H9 (cell line): Measurements from ENCODE around the gene GH2. TPM values are rescaled to one million over a fixed set of nuclear protein-coding genes. Genes with fewer than 3 reads are reported as not detected.

Experiments
- DNase-seq: peaks from one replicate; pipeline ENCODE4 v3.0.0-alpha.2; 2017
- H2AFZ ChIP-seq: one replicate; pipeline ENCODE4 v1.6.1; 2013; ENCODE audit warnings: mild to moderate bottlenecking, low read length, control low read depth, moderate library complexity
- H2AK5ac ChIP-seq: 2 replicates; pipeline ENCODE4 v1.6.1; 2013; ENCODE audit warnings: low read length, control low read depth, mixed read lengths; ENCODE audit not compliant: insufficient read length
- H2BK120ac ChIP-seq: one replicate; pipeline ENCODE4 v1.6.1; 2013; ENCODE audit warnings: low read depth, mild to moderate bottlenecking, low read length, control low read depth, inconsistent platforms; ENCODE audit not compliant: poor library complexity, severe bottlenecking
- H2BK12ac ChIP-seq: 2 replicates; pipeline ENCODE4 v1.6.1; 2013; ENCODE audit warnings: low read length, control low read depth, mixed read lengths, low read depth; ENCODE audit not compliant: insufficient read length
- H2BK15ac ChIP-seq: 2 replicates; pipeline ENCODE4 v1.6.1; 2013; ENCODE audit warnings: low read depth, low read length, control low read depth
- H2BK20ac ChIP-seq: one replicate; pipeline ENCODE4 v1.6.1; 2013; ENCODE audit warnings: low read depth, mild to moderate bottlenecking, low read length, control low read depth, inconsistent platforms; ENCODE audit not compliant: poor library complexity, severe bottlenecking
- H2BK5ac ChIP-seq: 2 replicates; pipeline ENCODE4 v1.6.1; 2013; ENCODE audit warnings: low read length, control low read depth, mixed read lengths; ENCODE audit not compliant: insufficient read length
- H3K14ac ChIP-seq: 2 replicates; pipeline ENCODE4 v1.6.1; 2013; ENCODE audit warnings: low read length, control low read depth; ENCODE audit not compliant: insufficient read depth
- H3K18ac ChIP-seq: 2 replicates; pipeline ENCODE4 v1.6.1; 2013; ENCODE audit warnings: low read depth, mild to moderate bottlenecking, mixed read lengths, low read length, control low read depth; ENCODE audit not compliant: insufficient read length
- H3K23ac ChIP-seq: 2 replicates; pipeline ENCODE4 v1.6.1; 2013; ENCODE audit warnings: low read length, control low read depth, mixed read lengths, low read depth; ENCODE audit not compliant: insufficient read length
- H3K23me2 ChIP-seq: 2 replicates; pipeline ENCODE4 v1.6.1; 2013; ENCODE audit warnings: low read depth, mild to moderate bottlenecking, mixed read lengths, low read length, control low read depth; ENCODE audit not compliant: insufficient read length, poor library complexity, severe bottlenecking
- H3K27ac ChIP-seq: 2 replicates; pipeline ENCODE4 v1.5.1; 2013; ENCODE audit warnings: low read length, control low read depth, mixed read lengths, low read depth; ENCODE audit not compliant: insufficient read length
- H3K27me3 ChIP-seq: 2 replicates; pipeline ENCODE4 v1.6.1; 2013; ENCODE audit warnings: low read length, control low read depth, inconsistent platforms; ENCODE audit not compliant: insufficient read depth
- H3K4ac ChIP-seq: 2 replicates; pipeline ENCODE4 v1.6.1; 2013; ENCODE audit warnings: low read depth, mild to moderate bottlenecking, control low read depth, inconsistent platforms, low read length, moderate library complexity
- H3K4me1 ChIP-seq: 2 replicates; pipeline ENCODE4 v1.6.1; 2013; ENCODE audit warnings: low read length, control low read depth, inconsistent platforms; ENCODE audit not compliant: insufficient read depth
- H3K4me2 ChIP-seq: 2 replicates; pipeline ENCODE4 v1.6.1; 2013; ENCODE audit warnings: low read length, control low read depth, mixed read lengths; ENCODE audit not compliant: insufficient read length, insufficient read depth
- H3K56ac ChIP-seq: 2 replicates; pipeline ENCODE4 v1.6.1; 2013; ENCODE audit warnings: low read depth, mild to moderate bottlenecking, mixed read lengths, low read length, control low read depth; ENCODE audit not compliant: insufficient read length
- H3K79me1 ChIP-seq: 2 replicates; pipeline ENCODE4 v1.6.1; 2013; ENCODE audit warnings: low read depth, mild to moderate bottlenecking, moderate library complexity, low read length, control low read depth, inconsistent platforms; ENCODE audit not compliant: insufficient read depth, poor library complexity, severe bottlenecking
- H3K79me2 ChIP-seq: 2 replicates; pipeline ENCODE4 v1.6.1; 2013; ENCODE audit warnings: low read length, control low read depth, inconsistent platforms; ENCODE audit not compliant: insufficient read depth
- H3K9ac ChIP-seq: 2 replicates; pipeline ENCODE4 v1.6.1; 2013; ENCODE audit warnings: low read length, control low read depth, mixed read lengths; ENCODE audit not compliant: insufficient read length; ENCODE audit errors: extremely low read depth
- H3K9me3 ChIP-seq: one replicate; pipeline ENCODE4 v1.6.1; 2013; ENCODE audit warnings: low read depth, low read length, inconsistent platforms; ENCODE audit not compliant: control insufficient read depth
- H3T11ph ChIP-seq: one replicate; pipeline ENCODE4 v1.6.1; 2013; ENCODE audit warnings: mild to moderate bottlenecking, low read length, control low read depth, inconsistent platforms
- H4K20me1 ChIP-seq: one replicate; pipeline ENCODE4 v1.6.1; 2013; ENCODE audit not compliant: control insufficient read depth, insufficient read length, insufficient read depth
- H4K5ac ChIP-seq: 2 replicates; pipeline ENCODE4 v1.6.1; 2013; ENCODE audit warnings: low read depth, mild to moderate bottlenecking, mixed read lengths, low read length, control low read depth; ENCODE audit not compliant: insufficient read length
- H4K8ac ChIP-seq: replicated peaks from 2 replicates; pipeline ENCODE4 v1.6.1; 2013; ENCODE audit warnings: low read length, control low read depth, mixed read lengths, low read depth; ENCODE audit not compliant: insufficient read length
- H4K91ac ChIP-seq: 2 replicates; pipeline ENCODE4 v1.6.1; 2013; ENCODE audit warnings: low read depth, mild to moderate bottlenecking, moderate library complexity, mixed read lengths, low read length, control low read depth; ENCODE audit not compliant: insufficient read length
- H3K27ac Mint-ChIP-seq, 3 experiments: 2 replicates in 2 of 3; 3 replicates in 1 of 3; pipeline ENCODE4 v1.8.0; 2020 to 2021; ENCODE audit warnings: mixed read lengths in 3 of 3, mild to moderate bottlenecking in 1 of 3, moderate library complexity in 1 of 3
- H3K27me3 Mint-ChIP-seq: 2 replicates; pipeline ENCODE4 v1.8.0; 2021; ENCODE audit warnings: low read depth, mild to moderate bottlenecking, moderate library complexity, mixed read lengths
- H3K36me3 Mint-ChIP-seq, 3 experiments: 2 replicates in 2 of 3; 3 replicates in 1 of 3; pipeline ENCODE4 v1.8.0; 2020 to 2021; ENCODE audit warnings: low read depth in 3 of 3, mixed read lengths in 3 of 3; ENCODE audit not compliant: insufficient read depth in 1 of 3
- H3K4me1 Mint-ChIP-seq, 2 experiments: 2 replicates each; pipeline ENCODE4 v1.8.0; 2020; ENCODE audit warnings: mixed read lengths in 2 of 2
- H3K4me3 Mint-ChIP-seq, 2 experiments: 2 replicates in 1 of 2; 3 replicates in 1 of 2; pipeline ENCODE4 v1.8.0; 2020 to 2021; ENCODE audit warnings: mild to moderate bottlenecking in 2 of 2, mixed read lengths in 2 of 2, moderate library complexity in 1 of 2
- H3K9me3 Mint-ChIP-seq, 2 experiments: 2 replicates in 1 of 2; 3 replicates in 1 of 2; pipeline ENCODE4 v1.8.0; 2020; ENCODE audit warnings: mild to moderate bottlenecking in 2 of 2, mixed read lengths in 2 of 2, moderate library complexity in 1 of 2
- WGBS: extraction: QIAGEN DNeasy Blood & Tissue Kit; methylation state at CpG from one replicate; pipeline ENCODE4 v1.1.7; 2013; ENCODE audit warnings: missing lambda C conversion rate, low lambda C conversion rate, mixed read lengths; ENCODE audit not compliant: insufficient read length; ENCODE audit errors: extremely low coverage; 5-methylcytosine and 5-hydroxymethylcytosine counted together
- total RNA-seq: library from RNA; stranded (reverse); gene quantifications from 2 replicates; pipeline ENCODE4 v1.2.1, GENCODE V29; 2021
- TF ChIP-seq, protein P1 (sequence below): fragments of 200-600 bp; sonication (generic); conservative IDR thresholded peaks from 3 replicates; pipeline ENCODE4 v1.8.0; 2021; ENCODE audit warnings: antibody characterized with exemption, mild to moderate bottlenecking

Gene GH2
- total RNA-seq, 1 experiment from 2014 or later: 0.77 TPM

GRCh38 chr17:63918305-63918704 lies 36.6 kb upstream of the GH2 start:
- Histone ChIP-seq H2BK5ac (no peak overlapping the region), H3K18ac (no peak overlapping the region), H4K91ac (no peak overlapping the region), H3K14ac (no peak overlapping the region), H3K4me2 (peak overlapping the region; percentile 41), H4K8ac (no peak overlapping the region), H4K20me1 (no peaks in the 10 kb centered on the region), H3K79me1 (no peaks in the 10 kb centered on the region), H2AFZ (no peak overlapping the region), H3K23me2 (no peaks in the 10 kb centered on the region), H3K9ac (no peak overlapping the region), H2BK15ac (no peak overlapping the region), H3K23ac (no peak overlapping the region), H3K27me3 (no peaks in the 10 kb centered on the region), H4K5ac (no peak overlapping the region), H3K56ac (no peak overlapping the region), H2BK12ac (no peak overlapping the region), H2BK20ac (no peak overlapping the region), H3K27ac (no peak overlapping the region), H2BK120ac (no peak overlapping the region), H3K79me2 (no peaks in the 10 kb centered on the region), H3T11ph (no peak overlapping the region), H3K9me3 (no peaks in the 10 kb centered on the region), H2AK5ac (no peak overlapping the region), H3K4me1 (peaks cover 3% of the 10 kb centered on the region; the same call in 1 of the 2 replicates), H3K4ac (no peak overlapping the region)
- H3K27ac Mint-ChIP-seq: peak overlapping the region in 2 of 3 experiments; percentile 45 to 67; a peak in 2 of 7 replicates
- H3K4me1 Mint-ChIP-seq: peaks cover 17 to 21% of the 10 kb centered on the region in 2 experiments
- H3K27me3 Mint-ChIP-seq: peaks cover 19% of the 10 kb centered on the region
- WGBS: no CpG with 5 or more reads among the region's 10 CpGs
- peak overlapping the region; percentile 32 to 44; a peak in 4 of 5 replicates for H3K4me3 Mint-ChIP-seq
- TF ChIP-seq, protein P1, sequence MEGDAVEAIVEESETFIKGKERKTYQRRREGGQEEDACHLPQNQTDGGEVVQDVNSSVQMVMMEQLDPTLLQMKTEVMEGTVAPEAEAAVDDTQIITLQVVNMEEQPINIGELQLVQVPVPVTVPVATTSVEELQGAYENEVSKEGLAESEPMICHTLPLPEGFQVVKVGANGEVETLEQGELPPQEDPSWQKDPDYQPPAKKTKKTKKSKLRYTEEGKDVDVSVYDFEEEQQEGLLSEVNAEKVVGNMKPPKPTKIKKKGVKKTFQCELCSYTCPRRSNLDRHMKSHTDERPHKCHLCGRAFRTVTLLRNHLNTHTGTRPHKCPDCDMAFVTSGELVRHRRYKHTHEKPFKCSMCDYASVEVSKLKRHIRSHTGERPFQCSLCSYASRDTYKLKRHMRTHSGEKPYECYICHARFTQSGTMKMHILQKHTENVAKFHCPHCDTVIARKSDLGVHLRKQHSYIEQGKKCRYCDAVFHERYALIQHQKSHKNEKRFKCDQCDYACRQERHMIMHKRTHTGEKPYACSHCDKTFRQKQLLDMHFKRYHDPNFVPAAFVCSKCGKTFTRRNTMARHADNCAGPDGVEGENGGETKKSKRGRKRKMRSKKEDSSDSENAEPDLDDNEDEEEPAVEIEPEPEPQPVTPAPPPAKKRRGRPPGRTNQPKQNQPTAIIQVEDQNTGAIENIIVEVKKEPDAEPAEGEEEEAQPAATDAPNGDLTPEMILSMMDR: peak; percentile 46
- no peaks in the 10 kb centered on the region for H3K9me3 Mint-ChIP-seq
- peak; percentile 92 for DNase-seq
- no peaks in the 10 kb centered on the region for H3K36me3 Mint-ChIP-seq
